Measurements from ENCODE around the gene GNB2.

Gene GNB2

GRCh38 chr7:100674411-100675104, 1.0 kb downstream of the GNB2 start:
- Mint-ChIP-seq H3K9me3 (no peaks in the 10 kb centered on the region), H3K27ac (peak overlapping the region; percentile 94), H3K4me1 (peaks cover 21% of the 10 kb centered on the region), H3K4me3 (peak overlapping the region; percentile 88), H3K27me3 (no peaks in the 10 kb centered on the region), H3K36me3 (ENCODE audit: low read depth) (peaks cover 10% of the 10 kb centered on the region)
- DNase-seq (peak; percentile 43), ATAC-seq (no peak)

- no peak overlapping the region for H3K27ac Mint-ChIP-seq
- peaks cover 10% of the 10 kb centered on the region for H3K36me3 Mint-ChIP-seq (ENCODE audit: low read depth)
- H3K27me3 Mint-ChIP-seq: no peaks in the 10 kb centered on the region
- H3K4me1 Mint-ChIP-seq: peaks cover 23% of the 10 kb centered on the region
- peak overlapping the region; percentile 88 for H3K4me3 Mint-ChIP-seq
- H3K9me3 Mint-ChIP-seq: no peaks in the 10 kb centered on the region
- DNase-seq: no peak
- ATAC-seq: no peak
These were observed 1.5 kb downstream of the GNB2 start for GRCh38 chr7:100675105-100675451.

GRCh38 chr7:100675581-100676350, 2.2 kb downstream of the GNB2 start:
- Mint-ChIP-seq H3K27me3 (no peaks in the 10 kb centered on the region), H3K9me3 (no peaks in the 10 kb centered on the region), H3K36me3 (ENCODE audit: low read depth) (peaks cover 10% of the 10 kb centered on the region), H3K4me1 (peaks cover 26% of the 10 kb centered on the region), H3K27ac (peak overlapping the region; percentile 72), H3K4me3 (peak overlapping the region; percentile 83)
- peak; percentile 55 for ATAC-seq
- DNase-seq: peak; percentile 83

GRCh38 chr7:100676501-100677306, 3.2 kb downstream of the GNB2 start:
- no peaks in the 10 kb centered on the region for H3K27me3 Mint-ChIP-seq
- H3K4me3 Mint-ChIP-seq: peak overlapping the region; percentile 83
- no peaks in the 10 kb centered on the region for H3K9me3 Mint-ChIP-seq
- peaks cover 26% of the 10 kb centered on the region for H3K4me1 Mint-ChIP-seq
- H3K27ac Mint-ChIP-seq: peak overlapping the region; percentile 72
- H3K36me3 Mint-ChIP-seq (ENCODE audit: low read depth): peaks cover 10% of the 10 kb centered on the region
- ATAC-seq (no peak), DNase-seq (no peak)

- Mint-ChIP-seq H3K4me3 (peak overlapping the region; percentile 8), H3K36me3 (ENCODE audit: low read depth) (peaks cover 10% of the 10 kb centered on the region), H3K9me3 (no peaks in the 10 kb centered on the region), H3K27ac (no peak overlapping the region), H3K27me3 (no peaks in the 10 kb centered on the region), H3K4me1 (peaks cover 29% of the 10 kb centered on the region)
- no peak for ATAC-seq
- DNase-seq: no peak
These were observed 4.0 kb downstream of the GNB2 start for GRCh38 chr7:100677308-100678267.

GRCh38 chr7:100678291-100678984, 4.9 kb downstream of the GNB2 start:
- H3K4me1 Mint-ChIP-seq: peaks cover 21% of the 10 kb centered on the region
- DNase-seq: no peak
- no peaks in the 10 kb centered on the region for H3K27me3 Mint-ChIP-seq
- no peak overlapping the region for H3K27ac Mint-ChIP-seq
- ATAC-seq: no peak
- no peaks in the 10 kb centered on the region for H3K9me3 Mint-ChIP-seq
- peaks cover 10% of the 10 kb centered on the region for H3K36me3 Mint-ChIP-seq (ENCODE audit: low read depth)
- no peak overlapping the region for H3K4me3 Mint-ChIP-seq

GRCh38 chr7:100679129-100679926, 5.8 kb downstream of the GNB2 start:
- peaks cover 10% of the 10 kb centered on the region for H3K36me3 Mint-ChIP-seq (ENCODE audit: low read depth)
- H3K27me3 Mint-ChIP-seq: no peaks in the 10 kb centered on the region
- DNase-seq (no peak), ATAC-seq (no peak)
- no peaks in the 10 kb centered on the region for H3K9me3 Mint-ChIP-seq
- H3K4me1 Mint-ChIP-seq: peaks cover 21% of the 10 kb centered on the region
- peak overlapping the region; percentile 75 for H3K27ac Mint-ChIP-seq
- H3K4me3 Mint-ChIP-seq: no peak overlapping the region

GRCh38 chr7:100679927-100680575, 6.5 kb downstream of the GNB2 start:
- Mint-ChIP-seq H3K27ac (peak overlapping the region; percentile 29), H3K9me3 (no peaks in the 10 kb centered on the region), H3K4me1 (peaks cover 21% of the 10 kb centered on the region), H3K4me3 (no peak overlapping the region), H3K27me3 (no peaks in the 10 kb centered on the region), H3K36me3 (ENCODE audit: low read depth) (peaks cover 10% of the 10 kb centered on the region)
- DNase-seq (no peak), ATAC-seq (no peak)

- no peaks in the 10 kb centered on the region for H3K9me3 Mint-ChIP-seq
- no peak for ATAC-seq
- H3K27ac Mint-ChIP-seq: no peak overlapping the region
- H3K4me1 Mint-ChIP-seq: peaks cover 21% of the 10 kb centered on the region
- DNase-seq: no peak
- peaks cover 13% of the 10 kb centered on the region for H3K36me3 Mint-ChIP-seq (ENCODE audit: low read depth)
- no peak overlapping the region for H3K4me3 Mint-ChIP-seq
- H3K27me3 Mint-ChIP-seq: no peaks in the 10 kb centered on the region
These were observed 7.2 kb downstream of the GNB2 start for GRCh38 chr7:100680576-100681271.

- Mint-ChIP-seq H3K4me3 (no peak overlapping the region), H3K9me3 (no peaks in the 10 kb centered on the region), H3K36me3 (ENCODE audit: low read depth) (peaks cover 10% of the 10 kb centered on the region), H3K27ac (no peak overlapping the region), H3K27me3 (no peaks in the 10 kb centered on the region), H3K4me1 (peaks cover 17% of the 10 kb centered on the region)
- no peak for DNase-seq
- no peak for ATAC-seq
These were observed 8.1 kb downstream of the GNB2 start for GRCh38 chr7:100681491-100682227.

GRCh38 chr7:100682228-100682741, 8.7 kb downstream of the GNB2 start:
- Mint-ChIP-seq H3K4me3 (no peak overlapping the region), H3K27ac (no peak overlapping the region), H3K36me3 (ENCODE audit: low read depth) (peaks cover 10% of the 10 kb centered on the region), H3K4me1 (peaks cover 13% of the 10 kb centered on the region), H3K9me3 (no peaks in the 10 kb centered on the region), H3K27me3 (no peaks in the 10 kb centered on the region)
- no peak for ATAC-seq
- no peak for DNase-seq
